ENCODE data around the gene MEIS2. TPM values are rescaled to one million over a fixed set of nuclear protein-coding genes. Genes with fewer than 3 reads are reported as not detected.

The MEIS2 gene
- total RNA-seq, 2 donors from 2014 or later, result 54.0 to 55.2 TPM

DNA sequence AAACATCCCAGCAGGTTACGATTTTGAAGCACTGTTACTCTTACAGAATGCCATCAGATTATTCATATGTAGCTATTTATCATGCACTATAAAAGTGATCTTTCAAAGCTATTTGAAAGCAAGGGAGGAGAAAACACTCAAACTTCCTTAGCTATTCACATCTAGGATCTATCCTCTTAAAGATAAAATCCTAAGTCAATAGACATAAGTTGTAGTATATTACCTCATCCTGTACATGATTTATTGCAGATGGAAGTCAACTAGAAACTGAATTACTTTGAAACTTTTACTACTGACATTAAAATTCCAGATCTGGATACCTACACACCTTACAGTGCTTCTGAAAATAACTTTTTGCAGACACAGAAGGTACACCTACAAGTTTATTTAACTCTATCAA is 197.2 kb downstream of the MEIS2 start:
- no peak for DNase-seq (ENCODE audit: low spot score)
- intact Hi-C loops (cut with DNase I), result no loop called here

DNA sequence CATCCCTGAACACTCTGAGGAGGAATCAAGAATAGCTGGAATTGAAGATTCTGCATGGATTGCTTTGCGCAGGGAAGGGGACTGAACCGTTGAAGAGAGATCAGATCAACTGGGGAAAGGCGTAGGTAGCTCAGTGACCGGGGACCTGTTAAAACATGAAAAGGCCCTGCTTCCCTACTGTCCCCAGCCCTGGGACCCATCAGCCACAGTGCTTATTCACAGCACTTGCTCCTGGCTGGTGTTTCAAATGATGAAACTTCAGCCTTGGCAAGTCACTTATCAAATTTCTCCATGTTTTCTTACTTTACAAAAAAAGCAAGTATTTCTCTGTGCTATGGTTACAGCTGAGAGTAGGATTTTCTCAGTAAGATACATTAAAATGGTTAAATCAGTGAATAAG is 199.3 kb downstream of the MEIS2 start:
- intact Hi-C loops (cut with DNase I), result no loop called here

DNA sequence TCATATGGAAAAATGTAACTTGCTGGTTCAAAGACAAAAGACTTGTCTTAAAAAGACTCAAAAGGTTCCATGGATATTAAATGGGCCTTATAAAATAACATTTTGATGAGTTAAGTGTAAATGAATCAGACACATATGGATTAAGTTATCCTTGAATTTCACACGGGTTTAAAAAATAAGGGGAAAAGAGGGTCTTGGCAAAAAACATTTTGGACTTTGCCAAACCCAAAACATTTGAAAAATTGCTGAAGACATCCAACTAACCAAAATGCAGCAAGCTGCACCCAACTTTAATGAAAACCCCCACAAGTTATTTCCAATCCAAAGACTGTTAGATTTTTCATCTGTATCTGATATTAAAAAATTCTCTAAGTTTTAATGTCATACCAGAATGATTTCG is 200.7 kb downstream of the MEIS2 start:
- no peak for DNase-seq (ENCODE audit: low spot score)
- intact Hi-C loops (cut with DNase I), result no loop called here

More for the DNA sequence above, 199.3 kb downstream of the MEIS2 start:
- DNase-seq (ENCODE audit: low spot score), result no peak

DNA sequence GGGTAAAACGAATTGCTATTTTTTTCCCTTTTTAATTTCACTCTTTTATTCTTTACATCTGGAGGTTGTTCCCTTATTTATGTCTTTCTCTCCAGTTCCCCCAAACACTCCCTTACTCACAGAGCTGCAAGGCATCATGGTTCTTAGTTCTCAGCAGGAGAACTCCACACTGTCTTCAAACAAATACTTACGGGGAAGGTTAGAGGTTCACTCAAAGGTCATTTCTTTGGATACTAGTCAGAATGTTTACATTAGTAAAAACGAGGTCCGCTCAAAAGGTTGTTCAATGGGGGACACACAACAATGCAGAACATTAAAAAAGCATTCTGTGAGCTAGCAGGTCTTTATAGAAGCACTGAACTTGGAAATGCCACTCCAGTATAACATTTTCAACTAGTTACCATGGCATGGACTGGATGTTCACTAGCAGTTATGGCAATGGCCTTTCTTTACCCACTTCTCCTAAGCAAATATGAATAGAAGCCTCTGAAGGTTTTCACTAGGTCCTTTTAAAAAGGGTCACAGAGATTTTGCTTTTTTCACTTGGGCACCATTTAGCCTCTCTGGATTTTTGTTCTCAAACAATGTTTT is 201.7 kb downstream of the MEIS2 start:
- DNase-seq (ENCODE audit: low spot score), result no peak
- intact Hi-C loops (cut with DNase I), result no loop called here

DNA sequence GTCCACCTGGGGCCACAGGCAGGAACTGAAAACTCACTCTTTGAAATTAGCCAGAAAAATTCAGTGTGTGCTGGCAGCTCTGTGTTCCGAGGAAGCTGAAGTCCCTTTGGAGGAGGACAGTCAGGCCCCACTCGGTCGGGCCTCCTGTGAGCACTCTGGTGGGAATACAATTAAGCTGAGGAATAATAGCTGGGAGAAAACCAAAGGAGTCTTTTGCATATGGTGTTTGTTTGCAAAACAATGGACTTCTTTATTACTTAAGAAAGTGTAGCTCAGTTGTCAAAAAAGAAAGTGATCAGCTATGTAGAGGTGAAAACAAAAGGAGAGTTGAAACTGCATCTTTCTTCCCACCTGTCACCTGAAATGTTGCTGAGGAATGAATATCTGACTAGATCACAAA is 202.5 kb downstream of the MEIS2 start:
- no peak for DNase-seq (ENCODE audit: low spot score)
- intact Hi-C loops (cut with DNase I), result no loop called here

GRCh38 chr15:36896949-36897348 is 203.4 kb downstream of the MEIS2 start:
- intact Hi-C loops (cut with DNase I), result no loop called here

GRCh38 chr15:36894075-36894474 is 206.3 kb downstream of the MEIS2 start:
- intact Hi-C loops (cut with DNase I), result loop anchor here in 1 of 2 donors (5.0 kb wide), 1 partner anchor 58 kb away; no protein-coding TSS in a partner anchor
- no peak for DNase-seq (ENCODE audit: low spot score)

More at GRCh38 chr15:36896949-36897348, 203.4 kb downstream of the MEIS2 start:
- no peak for DNase-seq (ENCODE audit: low spot score)

DNA sequence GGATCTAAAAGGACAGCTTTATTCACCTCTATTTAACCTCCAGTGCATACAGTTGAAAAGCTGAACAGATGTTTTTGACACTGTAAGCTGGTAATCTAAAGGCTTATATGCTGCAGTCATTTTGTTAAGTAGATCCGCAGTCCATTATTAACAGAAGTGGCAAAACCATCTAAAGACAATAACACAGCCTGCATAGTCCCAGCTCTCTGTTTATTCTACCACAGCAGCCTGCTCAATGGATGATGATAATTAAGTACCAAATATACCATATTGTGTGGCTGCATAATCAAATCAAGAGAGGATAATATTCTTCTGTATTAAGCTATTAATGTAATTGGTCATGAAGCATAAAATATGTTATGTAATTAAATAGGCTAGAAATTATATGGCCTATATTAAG is 207.1 kb downstream of the MEIS2 start:
- intact Hi-C loops (cut with DNase I), result loop anchor here in 1 of 2 donors (5.0 kb wide), 1 partner anchor 59 kb away; no protein-coding TSS in a partner anchor
- DNase-seq (ENCODE audit: low spot score), result no peak

DNA sequence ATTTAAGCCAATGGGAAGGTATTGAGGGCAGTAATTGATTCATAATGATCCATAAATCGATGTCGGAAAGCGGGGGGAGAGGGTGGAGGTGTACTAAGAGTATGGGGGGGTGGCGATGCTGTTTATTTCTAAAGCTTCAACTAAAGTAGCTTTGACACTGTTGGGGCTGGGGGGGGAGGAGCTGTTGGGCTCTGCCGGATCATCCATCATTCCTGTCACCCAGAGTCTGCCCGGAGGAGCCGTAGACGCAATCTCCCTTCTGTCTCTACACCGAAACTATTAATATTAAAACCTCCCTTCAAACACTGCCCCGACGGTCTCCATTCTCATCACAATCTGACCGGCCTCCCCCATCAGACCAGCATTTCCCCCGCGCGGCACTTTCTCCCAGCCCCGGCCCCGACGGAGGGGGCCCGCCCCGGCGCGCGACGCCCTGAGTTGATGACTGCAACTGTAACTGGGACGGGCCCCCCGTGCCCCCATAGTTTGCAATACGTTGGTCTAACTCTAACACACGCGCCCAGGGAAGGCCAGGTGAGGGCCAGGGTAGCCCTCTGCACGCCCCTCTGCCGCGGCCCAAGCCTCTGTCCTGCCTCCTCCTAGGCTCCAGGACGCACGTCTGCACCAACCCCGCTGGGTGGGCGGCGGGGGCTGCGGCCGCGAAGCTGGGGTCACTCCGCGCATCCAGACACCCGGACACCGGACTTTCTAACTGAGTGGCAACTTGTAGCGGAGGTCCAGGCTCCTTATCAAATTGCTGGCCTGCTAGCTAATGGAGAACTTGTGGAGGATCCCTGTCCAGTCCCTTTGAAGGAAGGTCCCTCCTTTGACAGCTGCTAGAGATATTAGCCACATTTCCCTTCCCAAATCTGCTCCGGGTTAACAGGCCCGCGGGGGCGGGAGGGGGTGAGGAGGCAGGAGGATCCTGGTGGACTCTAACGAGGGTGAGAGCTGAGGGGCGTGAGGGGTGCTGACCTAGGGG is 212.0 kb downstream of the MEIS2 start:
- intact Hi-C loops (cut with DNase I), result loop anchor here in 1 of 2 donors (10.0 kb wide), 1 partner anchor 216 kb away; the partner anchor contains the start of gene MEIS2
- DNase-seq (ENCODE audit: low spot score), result no peak

- intact Hi-C loops (cut with DNase I), result loop anchor here in 1 of 2 donors (10.0 kb wide), 1 partner anchor 217 kb away; the partner anchor contains the start of gene MEIS2
- DNase-seq (ENCODE audit: low spot score), result no peak
Measured at GRCh38 chr15:36887214-36887961, 213.0 kb downstream of the MEIS2 start.

DNA sequence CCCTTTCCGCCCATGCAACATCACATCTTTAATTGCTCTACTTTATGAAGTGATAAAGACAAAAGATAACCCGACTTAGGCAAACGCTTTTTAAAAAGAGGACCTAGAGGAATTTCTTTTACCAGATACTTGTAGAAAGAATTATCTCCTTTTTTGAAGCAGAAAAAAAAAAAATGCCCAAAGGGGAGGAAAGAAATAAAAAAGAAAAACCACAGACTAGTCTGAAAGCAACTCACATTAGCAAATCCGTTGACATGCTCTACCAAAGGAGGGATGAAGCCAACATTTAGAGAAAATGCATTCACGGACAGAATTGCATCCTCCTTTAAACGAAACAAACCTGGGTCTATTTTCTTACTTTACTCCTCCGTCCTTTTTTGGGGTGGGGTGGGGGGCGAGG is 213.6 kb downstream of the MEIS2 start:
- DNase-seq (ENCODE audit: low spot score), result no peak
- intact Hi-C loops (cut with DNase I), result loop anchor here in 1 of 2 donors (10.0 kb wide), 1 partner anchor 218 kb away; the partner anchor contains the start of gene MEIS2

DNA sequence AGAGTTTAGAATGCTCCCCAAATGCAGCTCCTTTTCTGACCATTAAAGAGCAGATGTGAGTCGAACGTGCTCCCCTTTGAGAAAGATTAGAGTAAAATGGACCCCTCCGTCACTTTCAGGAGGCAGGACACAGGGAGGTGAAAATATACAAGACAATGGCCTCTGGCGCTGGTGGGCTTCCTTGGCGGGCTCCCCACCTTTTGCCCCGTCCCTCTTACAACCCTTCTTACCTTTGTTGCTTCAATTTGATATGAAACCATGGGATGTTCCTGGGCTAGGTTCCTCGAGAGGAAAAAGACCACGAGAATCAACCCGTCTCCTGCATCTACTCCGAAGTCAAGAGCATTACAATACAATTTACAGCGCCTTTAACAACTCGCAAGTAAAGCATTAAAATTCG is 214.2 kb downstream of the MEIS2 start:
- intact Hi-C loops (cut with DNase I), result loop anchor here in 1 of 2 donors (10.0 kb wide), 1 partner anchor 219 kb away; the partner anchor contains the start of gene MEIS2
- no peak for DNase-seq (ENCODE audit: low spot score)

- intact Hi-C loops (cut with DNase I), result loop anchor here in 1 of 2 donors (10.0 kb wide), 1 partner anchor 219 kb away; the partner anchor contains the start of gene MEIS2
- DNase-seq (ENCODE audit: low spot score), result no peak
Measured at GRCh38 chr15:36885771-36886170, 214.6 kb downstream of the MEIS2 start.

DNA sequence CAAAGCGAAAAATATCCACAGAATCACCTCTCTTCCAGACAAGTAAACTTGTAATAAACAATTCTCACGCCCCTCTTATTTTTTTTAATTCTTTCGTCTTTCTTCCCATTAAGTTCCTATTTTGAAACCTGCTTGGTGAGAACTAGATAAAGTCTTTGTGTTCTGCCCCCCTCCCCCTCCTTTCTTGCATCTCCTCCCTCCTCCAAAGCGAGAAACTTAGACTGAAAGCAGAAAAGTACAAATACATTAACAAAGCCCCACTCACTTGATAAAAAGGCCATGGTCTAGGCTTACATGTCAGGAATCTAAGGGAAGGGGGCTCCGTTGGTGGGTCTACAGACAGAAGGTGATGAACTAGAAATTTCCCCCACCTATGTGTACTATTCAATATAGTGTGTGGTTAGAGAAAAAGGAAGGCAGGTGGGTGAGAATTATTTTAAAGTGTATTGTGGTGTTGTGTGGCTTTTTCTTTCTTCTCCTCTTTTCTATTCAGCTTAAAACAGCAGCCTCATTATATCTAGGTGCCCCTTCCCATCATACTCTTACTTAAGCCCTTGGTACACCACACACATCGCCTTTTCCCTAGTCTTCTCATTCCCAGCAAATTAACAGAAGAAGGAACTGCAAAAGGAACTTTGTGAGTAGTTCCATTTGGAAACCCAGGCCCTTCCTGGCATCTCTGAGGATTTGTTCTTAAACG is 215.3 kb downstream of the MEIS2 start:
- intact Hi-C loops (cut with DNase I), result loop anchor here in 1 of 2 donors (5.0 to 10.0 kb wide), 2 partner anchors 220 to 247 kb away; partner anchors contain the start of gene MEIS2
- no peak for DNase-seq (ENCODE audit: low spot score)

DNA sequence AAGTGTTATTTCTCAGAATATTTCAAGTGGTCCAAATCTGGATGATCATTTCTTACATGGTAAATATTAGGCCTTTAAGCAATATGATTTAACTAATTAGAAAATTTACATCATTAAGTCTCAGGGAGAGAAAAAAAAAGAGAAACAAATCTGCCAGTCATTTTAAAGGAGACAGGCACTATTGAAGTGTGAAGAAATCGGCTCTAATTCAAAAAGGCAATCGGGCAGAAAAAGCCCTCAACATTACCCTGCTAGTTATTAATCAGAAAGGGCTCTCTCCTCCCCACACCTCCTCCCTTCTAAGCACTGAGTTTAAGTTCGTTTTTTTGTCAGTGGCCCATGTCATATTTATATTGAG is 215.9 kb downstream of the MEIS2 start:
- no peak for DNase-seq (ENCODE audit: low spot score)
- intact Hi-C loops (cut with DNase I), result loop anchor here in 1 of 2 donors (5.0 to 10.0 kb wide), 2 partner anchors 220 to 248 kb away; partner anchors contain the start of gene MEIS2

DNA sequence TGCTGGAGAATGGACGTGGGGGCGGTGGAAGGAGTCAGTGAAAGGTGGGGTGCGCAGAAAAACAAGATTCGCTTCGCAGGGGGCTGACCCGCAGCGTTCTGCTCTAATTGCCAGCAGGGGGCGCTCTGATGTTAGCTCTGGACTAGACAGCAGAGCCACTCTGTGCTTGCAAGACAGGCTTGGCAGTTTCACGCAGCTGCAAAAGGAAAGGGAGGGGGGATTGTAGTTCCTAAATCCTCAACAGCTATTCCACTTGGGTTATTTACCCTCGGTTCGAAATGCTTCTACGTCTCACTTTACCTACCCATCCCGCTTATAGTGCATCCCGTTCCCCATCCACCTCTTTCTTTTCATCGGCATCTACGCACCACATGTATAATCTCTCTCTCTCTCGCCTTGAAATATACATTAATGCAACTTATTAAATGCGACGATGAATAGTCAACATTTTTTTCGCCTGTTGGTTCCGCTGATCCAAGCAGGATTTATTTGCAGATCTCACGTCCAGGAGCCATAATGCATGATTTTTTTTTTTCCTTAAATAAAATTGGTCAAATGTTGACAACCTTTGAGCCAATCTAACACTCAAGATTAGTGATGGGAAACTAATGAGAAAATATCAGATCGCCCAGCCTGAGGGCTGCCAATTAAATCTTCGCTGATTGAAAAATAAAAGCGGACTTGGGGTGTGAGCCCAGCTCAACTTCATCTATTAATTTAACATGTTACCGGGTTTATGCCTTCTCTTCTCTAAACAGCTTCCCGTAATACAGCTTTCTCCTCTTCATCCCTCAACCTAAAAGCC is 216.4 kb downstream of the MEIS2 start:
- intact Hi-C loops (cut with DNase I), result loop anchor here (1.0 to 10.0 kb wide), 3 partner anchors 221 to 248 kb away; partner anchors contain the start of gene MEIS2 (in 1 of the 2)

GRCh38 chr15:36882487-36883131 is 217.7 kb downstream of the MEIS2 start:
- intact Hi-C loops (cut with DNase I), result loop anchor here (1.0 to 10.0 kb wide), 3 partner anchors 222 to 250 kb away; partner anchors contain the start of gene MEIS2 (in 1 of the 2)
- DNase-seq (ENCODE audit: low spot score), result no peak

More for the DNA sequence above, 216.4 kb downstream of the MEIS2 start:
- DNase-seq (ENCODE audit: low spot score), result peak; percentile 94

All from posterior vena cava (tissue), 2 donors.